Measurements from ENCODE around the gene BCAR3. TPM values are rescaled to one million over a fixed set of nuclear protein-coding genes. Genes with fewer than 3 reads are reported as not detected.

Gene BCAR3
- total RNA-seq, 1 experiment from 2014 or later: 33.9 TPM

GRCh38 chr1:93578433-93578830, 103.2 kb downstream of the BCAR3 start:
- no peak for ATAC-seq
- Histone ChIP-seq H3K27me3 (ENCODE audit: control insufficient read depth, insufficient read depth, low read length) (no peaks in the 10 kb centered on the region), H3K4me1 (ENCODE audit: control insufficient read depth, insufficient read depth, low read length) (no peaks in the 10 kb centered on the region), H3K4me3 (ENCODE audit: low read depth in 2 of 2, low read length in 2 of 2) (no peak overlapping the region), H3K9me3 (ENCODE audit: control insufficient read depth, insufficient read depth, low read depth, low read length) (no peaks in the 10 kb centered on the region), H3K27ac (ENCODE audit: low read length) (no peak overlapping the region), H3K36me3 (ENCODE audit: control insufficient read depth, insufficient read depth, low read length) (no peaks in the 10 kb centered on the region)
- in situ Hi-C loops (cut with HindIII; ENCODE audit: low pct_unique_long_range_greater_than_20kb, low sequenced_read_pairs): no loop called here
- DNase-seq (ENCODE audit: low read depth, low spot score): no peak
- intact Hi-C loops (cut with micrococcal nuclease; ENCODE audit: unreplicated experiment): no loop called here
- no TSS peak for BruUV-seq (replicated peaks)
- ChIA-PET POLR2A (interaction anchor here (0.6 kb wide), 1 partner anchor 36 kb away, joined by 6 read pairs; no protein-coding TSS in a partner anchor), CTCF (no interaction called here)
- TF ChIP-seq REST (IDR thresholded peaks at IDR 0.05; ENCODE audit: insufficient read depth in 1 of 2, low read depth in 2 of 2, low read length in 1 of 2): no peak
- TF ChIP-seq SIN3A (IDR thresholded peaks at IDR 0.05; ENCODE audit: borderline replicate concordance, insufficient read depth, low read depth, low read length): no peak
- no peak for TF ChIP-seq POLR2AphosphoS5 (IDR thresholded peaks at IDR 0.05; ENCODE audit: low read depth, low read length)
- TF ChIP-seq, protein P1, sequence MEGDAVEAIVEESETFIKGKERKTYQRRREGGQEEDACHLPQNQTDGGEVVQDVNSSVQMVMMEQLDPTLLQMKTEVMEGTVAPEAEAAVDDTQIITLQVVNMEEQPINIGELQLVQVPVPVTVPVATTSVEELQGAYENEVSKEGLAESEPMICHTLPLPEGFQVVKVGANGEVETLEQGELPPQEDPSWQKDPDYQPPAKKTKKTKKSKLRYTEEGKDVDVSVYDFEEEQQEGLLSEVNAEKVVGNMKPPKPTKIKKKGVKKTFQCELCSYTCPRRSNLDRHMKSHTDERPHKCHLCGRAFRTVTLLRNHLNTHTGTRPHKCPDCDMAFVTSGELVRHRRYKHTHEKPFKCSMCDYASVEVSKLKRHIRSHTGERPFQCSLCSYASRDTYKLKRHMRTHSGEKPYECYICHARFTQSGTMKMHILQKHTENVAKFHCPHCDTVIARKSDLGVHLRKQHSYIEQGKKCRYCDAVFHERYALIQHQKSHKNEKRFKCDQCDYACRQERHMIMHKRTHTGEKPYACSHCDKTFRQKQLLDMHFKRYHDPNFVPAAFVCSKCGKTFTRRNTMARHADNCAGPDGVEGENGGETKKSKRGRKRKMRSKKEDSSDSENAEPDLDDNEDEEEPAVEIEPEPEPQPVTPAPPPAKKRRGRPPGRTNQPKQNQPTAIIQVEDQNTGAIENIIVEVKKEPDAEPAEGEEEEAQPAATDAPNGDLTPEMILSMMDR (IDR thresholded peaks at IDR 0.05): no peak
- no peak for TF ChIP-seq TCF7L2 (IDR thresholded peaks at IDR 0.05; ENCODE audit: low read depth, low read length)

DNA sequence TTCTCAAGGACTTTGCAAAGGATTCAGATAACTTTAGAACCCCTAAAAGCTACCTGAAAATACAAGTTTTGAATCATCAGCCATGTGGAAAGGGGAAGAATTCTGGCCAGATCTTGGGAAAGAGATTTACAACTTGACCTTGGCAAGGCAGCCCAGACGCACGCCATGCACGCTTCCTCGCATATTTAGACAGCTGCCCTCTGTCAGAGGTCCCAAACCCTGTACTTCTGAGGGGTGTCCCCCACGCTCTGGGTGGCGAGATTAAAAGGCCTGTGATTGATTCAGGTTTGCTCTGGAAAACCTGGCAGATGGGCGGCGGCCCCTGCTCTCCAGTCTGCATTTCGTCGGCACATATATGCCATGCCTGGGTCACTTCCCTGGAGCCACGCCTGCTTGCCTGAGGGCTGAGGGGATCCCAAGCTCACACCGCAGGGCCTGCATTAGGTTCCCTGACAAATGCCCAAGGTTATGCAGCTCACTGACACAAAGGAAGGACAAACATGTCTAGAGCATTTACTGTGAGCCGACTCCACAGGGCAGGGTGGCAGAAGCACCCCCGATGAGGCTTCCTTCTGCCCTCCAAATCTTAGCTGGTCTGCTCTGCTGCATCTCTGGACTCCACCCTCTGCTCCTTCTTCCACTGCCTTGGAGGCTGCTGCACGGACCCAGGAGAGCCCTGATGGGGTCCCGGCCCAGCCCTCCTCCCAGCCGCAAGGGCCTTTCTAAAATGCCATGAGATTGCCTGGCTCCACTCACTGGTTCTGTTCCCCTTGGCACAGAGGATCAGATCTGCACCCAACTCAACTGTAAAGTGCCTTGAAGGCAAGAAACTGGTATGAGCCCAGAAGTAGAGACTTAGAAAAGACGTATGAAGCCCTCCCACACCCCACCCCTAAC, 103.9 kb downstream of the BCAR3 start:
- H3K27ac ChIP-seq (ENCODE audit: low read length): no peak overlapping the region
- intact Hi-C loops (cut with micrococcal nuclease; ENCODE audit: unreplicated experiment) (no loop called here), in situ Hi-C loops (cut with HindIII; ENCODE audit: low pct_unique_long_range_greater_than_20kb, low sequenced_read_pairs) (no loop called here)

More for the DNA sequence above, 103.9 kb downstream of the BCAR3 start:
- H3K27me3 ChIP-seq (ENCODE audit: control insufficient read depth, insufficient read depth, low read length): no peaks in the 10 kb centered on the region
- no peak overlapping the region for H3K4me3 ChIP-seq (ENCODE audit: low read depth in 2 of 2, low read length in 2 of 2)
- ATAC-seq (no peak), DNase-seq (ENCODE audit: low read depth, low spot score) (no peak)
- no TSS peak for BruUV-seq (replicated peaks)
- TF ChIP-seq REST (IDR thresholded peaks at IDR 0.05; ENCODE audit: insufficient read depth in 1 of 2, low read depth in 2 of 2, low read length in 1 of 2) (no peak), TCF7L2 (IDR thresholded peaks at IDR 0.05; ENCODE audit: low read depth, low read length) (no peak), POLR2AphosphoS5 (IDR thresholded peaks at IDR 0.05; ENCODE audit: low read depth, low read length) (no peak), SIN3A (IDR thresholded peaks at IDR 0.05; ENCODE audit: borderline replicate concordance, insufficient read depth, low read depth, low read length) (no peak)
- TF ChIP-seq, protein P1 (IDR thresholded peaks at IDR 0.05): no peak
- CTCF ChIA-PET: no interaction called here
- no peaks in the 10 kb centered on the region for H3K4me1 ChIP-seq (ENCODE audit: control insufficient read depth, insufficient read depth, low read length)
- POLR2A ChIA-PET: no interaction called here
- H3K9me3 ChIP-seq (ENCODE audit: control insufficient read depth, insufficient read depth, low read depth, low read length): no peaks in the 10 kb centered on the region
- H3K36me3 ChIP-seq (ENCODE audit: control insufficient read depth, insufficient read depth, low read length): no peaks in the 10 kb centered on the region

Measured in Panc1 (cell line).